Mesothelial cell of epicardium (in vitro differentiated cells): ENCODE data around the gene MTHFD2L. TPM values are rescaled to one million over a fixed set of nuclear protein-coding genes. Genes with fewer than 3 reads are reported as not detected.

Experiments used
- DNase-seq, 2 experiments: peaks; one replicate each; pipeline ENCODE4 v3.0.0; 2021; ENCODE audit warnings: low spot score in 2 of 2; ENCODE audit not compliant: unreplicated experiment in 2 of 2
- H3K27ac Mint-ChIP-seq: 2 replicates; pipeline ENCODE4 v1.8.0; 2021; ENCODE audit warnings: mixed read lengths
- H3K27me3 Mint-ChIP-seq: 2 replicates; pipeline ENCODE4 v1.8.0; 2021; ENCODE audit warnings: low read depth, mixed read lengths
- H3K36me3 Mint-ChIP-seq: 2 replicates; pipeline ENCODE4 v1.8.0; 2021; ENCODE audit warnings: mixed read lengths
- H3K4me1 Mint-ChIP-seq: 2 replicates; pipeline ENCODE4 v1.8.0; 2021; ENCODE audit warnings: mixed read lengths
- H3K4me3 Mint-ChIP-seq: 2 replicates; pipeline ENCODE4 v1.8.0; 2021; ENCODE audit warnings: mild to moderate bottlenecking, moderate library complexity, mixed read lengths
- H3K9me3 Mint-ChIP-seq: 2 replicates; pipeline ENCODE4 v1.8.0; 2021; ENCODE audit warnings: mixed read lengths
- CTCF ChIP-seq: fragments of 200-600 bp; sonication (generic); IDR thresholded peaks from one replicate; pipeline ENCODE4 v1.5.0; 2021; ENCODE audit warnings: antibody characterized with exemption; ENCODE audit not compliant: unreplicated experiment
- total RNA-seq: library from RNA; stranded (reverse); gene quantifications from 3 replicates; pipeline ENCODE4 v1.2.1, GENCODE V29; 2021

The MTHFD2L gene
- total RNA-seq, 1 donor from 2014 or later, result 19.2 TPM

GRCh38 chr4:74287791-74288190 is 129.9 kb downstream of the MTHFD2L start:
- no peak for DNase-seq
- Mint-ChIP-seq H3K27me3 (no peaks in the 10 kb centered on the region), H3K4me3 (no peak overlapping the region), H3K36me3 (no peaks in the 10 kb centered on the region), H3K27ac (no peak overlapping the region), H3K9me3 (no peaks in the 10 kb centered on the region), H3K4me1 (peaks cover 17% of the 10 kb centered on the region)
- TF ChIP-seq CTCF, result no peak

- Mint-ChIP-seq H3K36me3 (no peaks in the 10 kb centered on the region), H3K4me1 (peaks cover 19% of the 10 kb centered on the region), H3K9me3 (no peaks in the 10 kb centered on the region), H3K27ac (no peak overlapping the region), H3K27me3 (no peaks in the 10 kb centered on the region), H3K4me3 (no peak overlapping the region)
- no peak for TF ChIP-seq CTCF
- DNase-seq, result no peak
Observed at GRCh38 chr4:74291471-74291870, 133.6 kb downstream of the MTHFD2L start.

GRCh38 chr4:74292111-74292870 is 134.4 kb downstream of the MTHFD2L start:
- H3K9me3 Mint-ChIP-seq, result no peaks in the 10 kb centered on the region
- H3K27ac Mint-ChIP-seq, result no peak overlapping the region
- no peaks in the 10 kb centered on the region for H3K27me3 Mint-ChIP-seq
- DNase-seq, result no peak
- no peaks in the 10 kb centered on the region for H3K36me3 Mint-ChIP-seq
- peaks cover 23% of the 10 kb centered on the region for H3K4me1 Mint-ChIP-seq
- no peak overlapping the region for H3K4me3 Mint-ChIP-seq
- TF ChIP-seq CTCF, result no peak

GRCh38 chr4:74293558-74293957 is 135.6 kb downstream of the MTHFD2L start:
- Mint-ChIP-seq H3K9me3 (no peaks in the 10 kb centered on the region), H3K4me1 (peaks cover 32% of the 10 kb centered on the region), H3K36me3 (no peaks in the 10 kb centered on the region), H3K4me3 (no peak overlapping the region), H3K27me3 (no peaks in the 10 kb centered on the region), H3K27ac (peak overlapping the region; percentile 44)
- TF ChIP-seq CTCF, result no peak
- no peak for DNase-seq

GRCh38 chr4:74294681-74295080 is 136.8 kb downstream of the MTHFD2L start:
- no peak for DNase-seq
- no peak overlapping the region for H3K27ac Mint-ChIP-seq
- no peaks in the 10 kb centered on the region for H3K9me3 Mint-ChIP-seq
- no peak for TF ChIP-seq CTCF
- H3K27me3 Mint-ChIP-seq, result no peaks in the 10 kb centered on the region
- H3K4me3 Mint-ChIP-seq, result no peak overlapping the region
- H3K4me1 Mint-ChIP-seq, result peaks cover 32% of the 10 kb centered on the region
- no peaks in the 10 kb centered on the region for H3K36me3 Mint-ChIP-seq
